ENCODE measurements around the gene BUB3.

DNA sequence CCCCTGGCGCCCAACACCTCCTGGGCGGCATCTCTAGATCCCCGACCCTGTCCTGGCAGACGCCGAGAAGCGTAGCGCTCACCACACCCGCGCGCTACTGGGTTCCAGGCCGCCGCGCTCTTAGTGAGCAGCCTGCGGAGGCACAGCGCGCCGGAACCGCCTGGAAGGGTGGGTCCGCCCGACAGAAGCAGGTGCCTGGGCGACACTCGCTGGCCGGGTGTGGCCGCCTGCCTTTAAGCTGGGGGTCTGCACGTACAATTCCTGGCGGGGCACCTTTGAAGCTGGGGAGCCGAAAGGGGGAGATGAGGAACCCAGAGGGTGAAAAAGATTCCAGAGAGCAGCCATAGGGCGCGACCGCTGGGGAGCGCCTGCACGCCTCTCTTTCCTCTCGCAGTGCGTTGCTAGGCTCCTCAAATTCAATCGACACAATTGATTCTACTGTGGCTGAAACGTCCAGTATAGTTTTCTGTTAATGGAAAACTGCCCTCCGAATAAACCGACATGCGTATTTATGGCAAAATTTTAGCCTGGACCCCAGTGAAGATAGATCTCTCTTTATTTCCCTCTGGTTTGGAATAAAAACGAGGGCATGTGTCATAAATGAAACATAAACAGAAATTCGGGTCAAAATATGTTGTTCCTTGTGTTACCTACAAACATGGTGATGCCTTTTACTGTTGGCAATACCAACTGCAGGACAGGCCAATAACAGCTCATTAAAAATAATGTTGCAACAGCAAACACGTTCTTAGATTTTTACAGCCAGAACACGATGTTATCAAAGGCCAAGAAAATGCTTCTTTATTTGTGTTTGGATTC is 13.8 kb upstream of the BUB3 start:
- no peak for TF ChIP-seq CTCF (IDR thresholded peaks at IDR 0.05)
- TF ChIP-seq EP300 (IDR thresholded peaks at IDR 0.05) = no peak
- no peak for TF ChIP-seq POLR2A (IDR thresholded peaks at IDR 0.05)

All from tibial nerve (tissue), 4 donors.